GM23338 (cell line): Measurements from ENCODE around the gene PHKG1.
"Not testable (repeated sequence)": the region's sequence is repeated elsewhere in the genome, so short reads cannot be mapped to it uniquely, and the experiment has no call there.

Experiments
- CREB1 ChIP-seq: fragments of 250-450 bp; sonication (Bioruptor Pico); IDR thresholded peaks from 2 replicates; pipeline ENCODE4 v1.5.0; 2020; ENCODE audit warnings: low read depth, mild to moderate bottlenecking, moderate library complexity
- CTCF ChIP-seq, 2 experiments: fragments of 200-600 bp in 1 of 2; sonication (generic) in 1 of 2; conservative IDR thresholded peaks; 2 replicates each; pipeline versions ENCODE4 v1.5.1 to v1.6.1; 2016 to 2017; ENCODE audit warnings: antibody characterized with exemption in 2 of 2, low read depth in 2 of 2, mild to moderate bottlenecking in 2 of 2, moderate library complexity in 1 of 2
- EZH2 ChIP-seq: fragments of 200-600 bp; sonication (generic); IDR thresholded peaks from one replicate; pipeline ENCODE4 v1.8.0; 2017; ENCODE audit warnings: antibody characterized with exemption, mild to moderate bottlenecking, low read depth; ENCODE audit not compliant: unreplicated experiment
- EZH2phosphoT487 ChIP-seq: fragments of 200-600 bp; sonication (generic); IDR thresholded peaks from one replicate; pipeline ENCODE4 v1.8.1; 2018; ENCODE audit warnings: antibody characterized with exemption; ENCODE audit not compliant: unreplicated experiment
- JUNB ChIP-seq: IDR thresholded peaks from one replicate; pipeline ENCODE4 v1.6.1; 2016; ENCODE audit warnings: antibody characterized with exemption; ENCODE audit not compliant: unreplicated experiment
- POLR2AphosphoS5 ChIP-seq: IDR thresholded peaks from 2 replicates; pipeline ENCODE4 v1.6.1; 2016; ENCODE audit warnings: antibody characterized with exemption, low read depth
- REST ChIP-seq: IDR thresholded peaks from one replicate; pipeline ENCODE4 v1.6.1; 2018; ENCODE audit warnings: antibody characterized with exemption; ENCODE audit not compliant: unreplicated experiment
- STAT1 ChIP-seq: IDR thresholded peaks from one replicate; pipeline ENCODE4 v1.6.1; 2016; ENCODE audit warnings: antibody characterized with exemption; ENCODE audit not compliant: unreplicated experiment
- ZNF114 ChIP-seq: fragments of 250-450 bp; sonication (Bioruptor Pico); IDR thresholded peaks from 2 replicates; pipeline ENCODE4 v1.5.0; 2020; ENCODE audit warnings: mild to moderate bottlenecking, moderate library complexity
- ZNF331 ChIP-seq: fragments of 250-450 bp; sonication (Bioruptor Pico); IDR thresholded peaks from 2 replicates; pipeline ENCODE4 v1.5.0; 2020; ENCODE audit warnings: low read depth, mild to moderate bottlenecking, moderate library complexity

DNA sequence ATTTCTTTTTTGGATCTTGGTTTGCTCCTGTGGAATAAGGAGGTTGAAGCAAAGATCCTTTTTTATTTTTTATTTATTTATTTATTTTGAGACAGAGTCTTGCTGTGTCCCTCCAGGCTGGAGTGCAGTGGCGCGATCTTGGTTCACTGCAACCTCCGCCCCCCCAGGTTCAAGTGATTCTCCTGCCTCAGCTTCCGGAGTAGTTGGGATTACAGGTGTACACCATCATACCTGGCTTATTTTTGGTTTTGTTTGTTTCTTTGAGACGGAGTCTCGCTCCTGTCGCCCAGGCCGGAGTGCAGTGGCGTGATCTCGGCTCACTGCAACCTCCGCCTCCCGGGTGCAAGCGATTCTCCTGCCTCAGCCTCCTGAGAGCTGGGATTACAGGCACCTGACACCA is 26.4 kb downstream of the PHKG1 start:
- not testable (repeated sequence) for TF ChIP-seq CTCF (conservative IDR thresholded peaks at IDR 0.05; ENCODE audit: low read depth in 2 of 2); POLR2AphosphoS5; EZH2phosphoT487; ZNF331 (CRISPR knock-in tag); EZH2; CREB1 (CRISPR knock-in tag); ZNF114 (CRISPR knock-in tag); JUNB; REST; STAT1
